ENCODE measurements around the gene SPRN. TPM values are rescaled to one million over a fixed set of nuclear protein-coding genes. Genes with fewer than 3 reads are reported as not detected.

The SPRN gene
- total and polyA plus RNA-seq, 2 experiments from 2014 or later, result 0.31 TPM

- no peak for TF ChIP-seq ZNF114 (CRISPR knock-in tag; IDR thresholded peaks at IDR 0.05)
- no peak for TF ChIP-seq STAT1 (IDR thresholded peaks at IDR 0.05; ENCODE audit: unreplicated experiment)
- TF ChIP-seq JUNB (IDR thresholded peaks at IDR 0.05; ENCODE audit: unreplicated experiment), result no peak
- no peak for TF ChIP-seq NANOG (IDR thresholded peaks at IDR 0.05; ENCODE audit: borderline replicate concordance)
- no peak for TF ChIP-seq CREB1 (CRISPR knock-in tag; IDR thresholded peaks at IDR 0.05; ENCODE audit: low read depth)
These were observed 32.5 kb downstream of the SPRN start for GRCh38 chr10:133391761-133392518.

GRCh38 chr10:133391249-133391635, 33.2 kb downstream of the SPRN start:
- peaks cover 2% of the 10 kb centered on the region for H3K27me3 Mint-ChIP-seq (ENCODE audit: insufficient read depth, low read depth, poor library complexity)
- H3K4me3 Mint-ChIP-seq, result no peak overlapping the region
- H3K27ac Mint-ChIP-seq, result no peak overlapping the region
- TF ChIP-seq ZNF462 (CRISPR knock-in tag; IDR thresholded peaks at IDR 0.05) (no peak), POLR2AphosphoS5 (IDR thresholded peaks at IDR 0.05; ENCODE audit: low read depth) (no peak), CREB1 (CRISPR knock-in tag; IDR thresholded peaks at IDR 0.05; ENCODE audit: low read depth) (no peak), CTCF (conservative IDR thresholded peaks at IDR 0.05; ENCODE audit: low read depth in 2 of 2) (no peak), ZNF331 (CRISPR knock-in tag; IDR thresholded peaks at IDR 0.05; ENCODE audit: low read depth) (no peak), STAT1 (IDR thresholded peaks at IDR 0.05; ENCODE audit: unreplicated experiment) (no peak), ZNF114 (CRISPR knock-in tag; IDR thresholded peaks at IDR 0.05) (no peak), JUNB (IDR thresholded peaks at IDR 0.05; ENCODE audit: unreplicated experiment) (no peak), NANOG (IDR thresholded peaks at IDR 0.05; ENCODE audit: borderline replicate concordance) (no peak)
- Histone ChIP-seq H3K4me3 (no peak overlapping the region), H4K20me1 (replicated peaks; ENCODE audit: insufficient read depth) (0 out of 2 replicates have a peak, but pooled peaks cover 5% of the 10 kb centered on the region), H3F3A (replicated peaks; ENCODE audit: low read depth) (0 out of 2 replicates have a peak, but pooled peaks cover 3% of the 10 kb centered on the region), H3K36me3 (ENCODE audit: insufficient read depth) (peaks cover 6% of the 10 kb centered on the region), H3K27ac (ENCODE audit: low read depth) (no peak overlapping the region), H3K79me2 (replicated peaks; ENCODE audit: insufficient read depth) (peaks cover 19% of the 10 kb centered on the region), H2AFZ (no peak overlapping the region), H3K4me1 (ENCODE audit: insufficient read depth) (no peaks in the 10 kb centered on the region), H3K4me2 (no peak overlapping the region), H3K9me2 (ENCODE audit: insufficient read depth) (no peaks in the 10 kb centered on the region), H3K27me3 (ENCODE audit: insufficient read depth) (no peaks in the 10 kb centered on the region)
- ATAC-seq (no peak), DNase-seq (ENCODE audit: low spot score) (no peak)
- peaks cover 9% of the 10 kb centered on the region for H3K4me1 Mint-ChIP-seq
- no peaks in the 10 kb centered on the region for H3K9me3 Mint-ChIP-seq
- peaks cover 10% of the 10 kb centered on the region for H3K36me3 Mint-ChIP-seq (ENCODE audit: low read depth)

More at GRCh38 chr10:133391761-133392518, 32.5 kb downstream of the SPRN start:
- Histone ChIP-seq H3K4me3 (no peak overlapping the region), H3K4me2 (no peak overlapping the region), H3F3A (replicated peaks; ENCODE audit: low read depth) (0 out of 2 replicates have a peak, but pooled peaks cover 3% of the 10 kb centered on the region), H3K27me3 (ENCODE audit: insufficient read depth) (no peaks in the 10 kb centered on the region), H4K20me1 (replicated peaks; ENCODE audit: insufficient read depth) (0 out of 2 replicates have a peak, but pooled peaks cover 5% of the 10 kb centered on the region), H2AFZ (no peak overlapping the region), H3K4me1 (ENCODE audit: insufficient read depth) (no peaks in the 10 kb centered on the region), H3K79me2 (replicated peaks; ENCODE audit: insufficient read depth) (peaks cover 24% of the 10 kb centered on the region), H3K9me2 (ENCODE audit: insufficient read depth) (no peaks in the 10 kb centered on the region), H3K36me3 (ENCODE audit: insufficient read depth) (peaks cover 10% of the 10 kb centered on the region), H3K27ac (ENCODE audit: low read depth) (no peak overlapping the region)
- ATAC-seq (no peak), DNase-seq (ENCODE audit: low spot score) (no peak)
- peaks cover 17% of the 10 kb centered on the region for H3K36me3 Mint-ChIP-seq (ENCODE audit: low read depth)
- H3K4me3 Mint-ChIP-seq, result no peak overlapping the region
- no peak overlapping the region for H3K27ac Mint-ChIP-seq
- H3K9me3 Mint-ChIP-seq, result no peaks in the 10 kb centered on the region
- peaks cover 2% of the 10 kb centered on the region for H3K27me3 Mint-ChIP-seq (ENCODE audit: insufficient read depth, low read depth, poor library complexity)
- peaks cover 9% of the 10 kb centered on the region for H3K4me1 Mint-ChIP-seq

Measured in GM23338 (cell line).